ENCODE data around the gene CDK1.

CDK1 gene

DNA sequence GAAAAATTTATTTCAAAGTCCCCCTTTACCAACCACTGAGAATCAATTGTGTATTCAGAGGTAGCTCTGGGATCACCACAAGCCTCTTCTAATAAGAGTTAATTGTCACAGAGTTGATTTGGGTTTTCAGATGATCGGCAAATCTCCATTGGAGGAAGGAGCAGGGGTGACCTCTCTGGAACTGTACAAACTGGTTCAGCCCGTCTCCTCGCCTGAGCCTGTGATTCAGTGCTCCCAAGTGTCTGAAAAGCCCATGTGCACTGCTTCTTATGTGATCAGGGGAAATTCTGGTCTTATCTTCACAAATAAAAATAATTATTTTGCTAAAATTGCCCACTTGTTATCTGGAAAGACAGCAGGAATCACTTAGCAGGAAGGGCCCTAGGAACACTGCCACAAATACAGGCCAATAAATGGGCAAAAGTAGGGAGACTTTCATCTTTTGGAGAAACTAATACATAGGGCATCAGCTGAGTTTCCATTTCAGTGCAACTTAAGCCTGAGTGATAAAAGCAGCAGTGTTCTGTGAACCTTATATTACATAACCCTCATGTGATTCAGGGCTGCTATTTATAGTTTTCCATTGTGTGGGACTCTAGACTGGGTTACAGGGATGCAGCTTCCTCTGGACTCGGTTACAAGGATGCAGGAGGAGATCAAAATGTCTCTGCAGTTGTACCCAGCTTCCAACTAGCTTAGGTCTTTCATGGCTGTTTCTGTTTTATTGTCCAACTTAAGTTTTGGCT, 32.3 kb downstream of the CDK1 start:
- DNase-seq (ENCODE audit: low read depth), result peak; percentile 52
- TF ChIP-seq, protein P1, sequence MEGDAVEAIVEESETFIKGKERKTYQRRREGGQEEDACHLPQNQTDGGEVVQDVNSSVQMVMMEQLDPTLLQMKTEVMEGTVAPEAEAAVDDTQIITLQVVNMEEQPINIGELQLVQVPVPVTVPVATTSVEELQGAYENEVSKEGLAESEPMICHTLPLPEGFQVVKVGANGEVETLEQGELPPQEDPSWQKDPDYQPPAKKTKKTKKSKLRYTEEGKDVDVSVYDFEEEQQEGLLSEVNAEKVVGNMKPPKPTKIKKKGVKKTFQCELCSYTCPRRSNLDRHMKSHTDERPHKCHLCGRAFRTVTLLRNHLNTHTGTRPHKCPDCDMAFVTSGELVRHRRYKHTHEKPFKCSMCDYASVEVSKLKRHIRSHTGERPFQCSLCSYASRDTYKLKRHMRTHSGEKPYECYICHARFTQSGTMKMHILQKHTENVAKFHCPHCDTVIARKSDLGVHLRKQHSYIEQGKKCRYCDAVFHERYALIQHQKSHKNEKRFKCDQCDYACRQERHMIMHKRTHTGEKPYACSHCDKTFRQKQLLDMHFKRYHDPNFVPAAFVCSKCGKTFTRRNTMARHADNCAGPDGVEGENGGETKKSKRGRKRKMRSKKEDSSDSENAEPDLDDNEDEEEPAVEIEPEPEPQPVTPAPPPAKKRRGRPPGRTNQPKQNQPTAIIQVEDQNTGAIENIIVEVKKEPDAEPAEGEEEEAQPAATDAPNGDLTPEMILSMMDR (IDR thresholded peaks at IDR 0.05; ENCODE audit: control insufficient read depth, insufficient read depth, low read depth, low read length, missing control alignments), result no peak
- H3K4me3 ChIP-seq (ENCODE audit: control insufficient read depth, low read depth, low read length), result no peak overlapping the region

DNA sequence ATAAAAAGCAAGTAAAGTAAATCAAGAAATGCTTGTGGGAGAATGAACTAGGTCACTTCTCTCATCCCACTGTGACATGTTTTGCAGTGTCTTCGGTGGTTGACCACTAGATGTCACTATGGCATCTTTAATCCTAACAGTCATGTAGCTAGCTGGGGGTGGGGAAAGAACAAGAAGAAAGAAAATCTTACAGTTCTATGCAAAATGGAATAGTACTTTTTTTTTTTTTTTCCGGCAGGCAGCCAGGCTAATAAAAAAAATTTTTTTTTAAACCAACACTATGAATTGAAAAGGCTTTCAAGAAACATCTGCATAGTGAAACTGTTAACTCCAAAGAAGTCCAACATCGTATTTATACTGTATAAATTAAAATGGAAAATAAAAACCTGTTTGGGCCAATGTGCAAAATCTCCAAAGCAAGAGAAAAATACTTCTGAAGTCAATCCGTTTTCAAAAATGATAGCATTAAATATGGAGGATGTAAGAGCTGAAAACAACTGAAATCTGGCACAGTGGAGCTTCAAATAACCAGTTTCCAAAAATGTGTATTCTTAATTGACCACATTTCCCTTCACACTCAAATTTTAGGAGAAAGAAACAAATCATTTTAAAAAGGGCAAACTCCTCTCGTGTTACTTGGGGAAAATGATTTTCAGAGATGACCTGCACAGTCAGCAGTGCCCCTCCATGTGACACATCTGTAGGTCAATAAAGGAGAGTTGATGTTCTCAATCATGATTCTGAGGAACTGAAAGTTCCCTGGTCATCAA, 38.5 kb downstream of the CDK1 start:
- H3K4me3 ChIP-seq (ENCODE audit: control insufficient read depth, low read depth, low read length), result no peak overlapping the region
- TF ChIP-seq, protein P1 (IDR thresholded peaks at IDR 0.05; ENCODE audit: control insufficient read depth, insufficient read depth, low read depth, low read length, missing control alignments), result peak; percentile 74
- DNase-seq (ENCODE audit: low read depth), result peak; percentile 84

GRCh38 chr10:60817398-60817805, 39.1 kb downstream of the CDK1 start:
- TF ChIP-seq, protein P1 (IDR thresholded peaks at IDR 0.05; ENCODE audit: control insufficient read depth, insufficient read depth, low read depth, low read length, missing control alignments), result no peak
- no peak overlapping the region for H3K4me3 ChIP-seq (ENCODE audit: control insufficient read depth, low read depth, low read length)
- DNase-seq (ENCODE audit: low read depth), result no peak

GRCh38 chr10:60818134-60818770, 40.0 kb downstream of the CDK1 start:
- no peak overlapping the region for H3K4me3 ChIP-seq (ENCODE audit: control insufficient read depth, low read depth, low read length)
- peak; percentile 70 for DNase-seq (ENCODE audit: low read depth)
- TF ChIP-seq, protein P1 (IDR thresholded peaks at IDR 0.05; ENCODE audit: control insufficient read depth, insufficient read depth, low read depth, low read length, missing control alignments), result no peak

DNA sequence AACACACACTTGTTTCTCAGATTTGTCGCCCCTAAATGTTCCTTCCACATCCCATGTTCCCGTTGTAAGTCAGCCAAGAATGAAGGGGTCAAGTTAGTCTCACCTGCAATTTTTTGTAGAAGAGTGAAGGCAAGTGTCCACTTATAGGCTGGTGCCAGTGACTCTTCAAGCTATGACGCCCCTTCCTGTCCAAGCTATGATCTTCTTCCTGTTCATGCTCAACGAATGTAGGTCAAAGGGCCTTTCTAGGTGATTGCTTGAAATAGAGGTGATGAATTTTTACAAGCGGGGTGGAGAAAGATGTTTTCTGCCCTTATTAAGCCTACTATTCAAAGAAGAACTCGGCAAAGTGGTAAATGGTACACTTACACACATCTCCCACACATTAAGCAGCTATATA, 41.0 kb downstream of the CDK1 start:
- no peak overlapping the region for H3K4me3 ChIP-seq (ENCODE audit: control insufficient read depth, low read depth, low read length)
- TF ChIP-seq, protein P1 (IDR thresholded peaks at IDR 0.05; ENCODE audit: control insufficient read depth, insufficient read depth, low read depth, low read length, missing control alignments), result no peak
- no peak for DNase-seq (ENCODE audit: low read depth)

DNA sequence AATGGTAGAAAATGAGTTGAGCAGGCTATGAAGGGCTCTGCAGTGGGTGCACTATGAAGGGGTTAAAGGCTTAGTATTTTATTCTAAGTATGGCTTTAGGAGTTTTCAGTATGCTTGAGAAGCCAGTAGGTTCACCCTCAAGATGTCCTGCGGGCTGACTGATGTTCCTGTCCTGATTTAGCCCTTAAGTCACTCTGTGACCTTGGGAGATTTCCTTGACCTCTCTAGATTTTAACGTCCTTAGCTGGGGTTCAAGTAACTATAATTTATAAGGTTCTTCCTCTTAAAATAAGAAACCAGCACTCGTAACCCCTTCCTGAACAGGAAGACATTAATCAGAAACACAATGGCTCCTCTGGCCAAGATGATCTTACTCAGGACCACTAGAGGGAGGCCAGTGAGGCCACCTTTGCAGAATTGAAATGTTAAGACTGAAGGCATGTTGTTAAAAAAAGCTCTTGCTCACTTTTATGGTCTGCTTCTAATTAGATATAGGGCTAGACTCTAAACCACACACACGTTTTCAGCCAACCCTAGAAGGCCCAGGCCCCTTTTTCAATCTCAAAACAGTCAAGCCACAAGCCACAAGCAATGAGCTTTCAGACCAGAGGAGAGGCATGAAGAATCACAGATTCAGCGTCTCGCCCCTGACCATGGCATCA, 41.9 kb downstream of the CDK1 start:
- TF ChIP-seq, protein P1 (IDR thresholded peaks at IDR 0.05; ENCODE audit: control insufficient read depth, insufficient read depth, low read depth, low read length, missing control alignments), result peak; percentile 64

More for the DNA sequence above, 41.9 kb downstream of the CDK1 start:
- peak; percentile 78 for DNase-seq (ENCODE audit: low read depth)
- no peak overlapping the region for H3K4me3 ChIP-seq (ENCODE audit: control insufficient read depth, low read depth, low read length)

All from AG09309 (cell line).